WTC11 (cell line): ENCODE results near the gene PTPRN2. TPM values are rescaled to one million over a fixed set of nuclear protein-coding genes. Genes with fewer than 3 reads are reported as not detected.

Experiments
- ATAC-seq: fragments of 200-7000 bp; cut with Tn5 transposase; 2 replicates; pipeline ENCODE4 v1.10.0; 2021; ENCODE audit warnings: mild to moderate bottlenecking, moderate library complexity
- CTCF ChIA-PET: fragments of 300-600 bp; sonication (Branson Sonifier 250); formaldehyde crosslinking; loops from one replicate; lab custom pipeline; 2021; ENCODE audit warnings: antibody characterized with exemption; lab: Charles Lee
- POLR2A ChIA-PET: fragments of 350-600 bp; sonication (Branson Sonifier 250); formaldehyde crosslinking; loops from one replicate; lab custom pipeline; 2021; ENCODE audit warnings: antibody characterized with exemption; lab: Charles Lee
- DNase-seq: peaks from one replicate; pipeline ENCODE4 v3.0.0; 2021; ENCODE audit warnings: low spot score
- H3K27ac Mint-ChIP-seq: 2 replicates; pipeline ENCODE4 v1.8.0; 2021; ENCODE audit warnings: mixed read lengths
- H3K27me3 Mint-ChIP-seq: 2 replicates; pipeline ENCODE4 v1.8.0; 2021; ENCODE audit warnings: low read depth, mild to moderate bottlenecking, moderate library complexity, mixed read lengths
- H3K36me3 Mint-ChIP-seq: 2 replicates; pipeline ENCODE4 v1.8.0; 2021; ENCODE audit warnings: mixed read lengths
- H3K4me1 Mint-ChIP-seq: 2 replicates; pipeline ENCODE4 v1.8.0; 2022; ENCODE audit warnings: mixed read lengths
- H3K4me3 Mint-ChIP-seq: 2 replicates; pipeline ENCODE4 v1.8.0; 2021; ENCODE audit warnings: mild to moderate bottlenecking, moderate library complexity, mixed read lengths
- H3K9me3 Mint-ChIP-seq: 2 replicates; pipeline ENCODE4 v1.8.0; 2021; ENCODE audit warnings: mixed read lengths
- AFF4 ChIP-seq: sonication (generic); formaldehyde crosslinking; IDR thresholded peaks from 2 replicates; pipeline ENCODE4 v1.8.1; 2023; ENCODE audit warnings: mild to moderate bottlenecking, missing genetic modification reagents, borderline replicate concordance
- AR ChIP-seq: fragments of 250-450 bp; sonication (Bioruptor Pico); IDR thresholded peaks from 2 replicates; pipeline ENCODE4 v1.9.0; 2021; ENCODE audit warnings: mild to moderate bottlenecking
- ATF1 ChIP-seq: sonication (generic); formaldehyde crosslinking; IDR thresholded peaks from 2 replicates; pipeline ENCODE4 v1.8.1; 2023; ENCODE audit warnings: mild to moderate bottlenecking, moderate library complexity, missing genetic modification reagents
- CBFB ChIP-seq: sonication (generic); formaldehyde crosslinking; IDR thresholded peaks from 2 replicates; pipeline ENCODE4 v1.8.1; 2022; ENCODE audit warnings: mild to moderate bottlenecking, low read depth, missing genetic modification reagents
- KAT7 ChIP-seq: sonication (generic); formaldehyde crosslinking; IDR thresholded peaks from 2 replicates; pipeline ENCODE4 v1.8.1; 2023; ENCODE audit warnings: missing genetic modification reagents, mild to moderate bottlenecking, borderline replicate concordance
- MXD4 ChIP-seq: fragments of 250-450 bp; sonication (Bioruptor Pico); IDR thresholded peaks from 2 replicates; pipeline ENCODE4 v1.8.0; 2021; ENCODE audit warnings: mild to moderate bottlenecking, moderate library complexity, borderline replicate concordance
- NR2C2 ChIP-seq: sonication (generic); formaldehyde crosslinking; IDR thresholded peaks from 2 replicates; pipeline ENCODE4 v1.8.0; 2022; ENCODE audit warnings: mild to moderate bottlenecking, missing genetic modification reagents
- NR3C1 ChIP-seq: sonication (generic); formaldehyde crosslinking; conservative IDR thresholded peaks from 2 replicates; pipeline ENCODE4 v1.8.1; 2023; ENCODE audit warnings: low read depth, mild to moderate bottlenecking, missing genetic modification reagents
- PRDM15 ChIP-seq: sonication (generic); formaldehyde crosslinking; IDR thresholded peaks from 2 replicates; pipeline ENCODE4 v1.8.0; 2022; ENCODE audit warnings: missing genetic modification reagents
- RORB ChIP-seq: fragments of 250-450 bp; sonication (Bioruptor Pico); IDR thresholded peaks from 2 replicates; pipeline ENCODE4 v1.9.0; 2021; ENCODE audit warnings: mild to moderate bottlenecking
- SOX15 ChIP-seq: fragments of 250-450 bp; sonication (Bioruptor Pico); IDR thresholded peaks from 2 replicates; pipeline ENCODE4 v1.9.0; 2021; ENCODE audit warnings: mild to moderate bottlenecking
- ZBTB21 ChIP-seq: sonication (generic); formaldehyde crosslinking; IDR thresholded peaks from 2 replicates; pipeline ENCODE4 v1.8.1; 2023; ENCODE audit warnings: mild to moderate bottlenecking, missing genetic modification reagents, borderline replicate concordance
- ZNF121 ChIP-seq: sonication (generic); formaldehyde crosslinking; IDR thresholded peaks from 2 replicates; pipeline ENCODE4 v1.8.0; 2023; ENCODE audit warnings: missing genetic modification reagents
- ZNF138 ChIP-seq: sonication (generic); formaldehyde crosslinking; conservative IDR thresholded peaks from 2 replicates; pipeline ENCODE4 v1.8.1; 2022; ENCODE audit warnings: mild to moderate bottlenecking, moderate library complexity, missing genetic modification reagents
- ZNF317 ChIP-seq: sonication (generic); formaldehyde crosslinking; IDR thresholded peaks from 2 replicates; pipeline ENCODE4 v1.8.1; 2023; ENCODE audit warnings: low read depth, mild to moderate bottlenecking, moderate library complexity, missing genetic modification reagents, borderline replicate concordance
- ZNF416 ChIP-seq: fragments of 250-450 bp; sonication (Bioruptor Pico); IDR thresholded peaks from 2 replicates; pipeline ENCODE4 v1.9.0; 2021; ENCODE audit warnings: mild to moderate bottlenecking, inconsistent platforms
- total RNA-seq: library from RNA; stranded (reverse); gene quantifications from 3 replicates; pipeline ENCODE4 v1.2.3, GENCODE V29; 2021
- TF ChIP-seq, protein P1 (sequence below): sonication (generic); formaldehyde crosslinking; IDR thresholded peaks from 2 replicates; pipeline ENCODE4 v1.8.0; 2023; ENCODE audit warnings: mild to moderate bottlenecking, missing genetic modification reagents
- TF ChIP-seq, protein P2 (sequence below): sonication (generic); formaldehyde crosslinking; IDR thresholded peaks from 2 replicates; pipeline ENCODE4 v1.8.1; 2023; ENCODE audit warnings: mild to moderate bottlenecking, missing genetic modification reagents

The PTPRN2 gene
- total RNA-seq, 1 experiment from 2014 or later: 4.7 TPM

- ChIA-PET CTCF (no interaction called here), POLR2A (no interaction called here)
- Mint-ChIP-seq H3K4me3 (no peak overlapping the region), H3K9me3 (no peaks in the 10 kb centered on the region), H3K27me3 (peaks cover 15% of the 10 kb centered on the region), H3K4me1 (peaks cover 11% of the 10 kb centered on the region), H3K36me3 (0 out of 2 replicates have a peak, but pooled peaks cover 3% of the 10 kb centered on the region), H3K27ac (no peak overlapping the region)
- no peak for DNase-seq
- ATAC-seq: no peak
- TF ChIP-seq SOX15 (CRISPR knock-in tag): no peak
- TF ChIP-seq MXD4 (CRISPR knock-in tag): no peak
- TF ChIP-seq RORB (CRISPR knock-in tag): no peak
- TF ChIP-seq CBFB (CRISPR knock-in tag): no peak
- TF ChIP-seq KAT7 (CRISPR knock-in tag): no peak
These were observed 2.5 kb upstream of the PTPRN2 start for GRCh38 chr7:158590181-158590530.

DNA sequence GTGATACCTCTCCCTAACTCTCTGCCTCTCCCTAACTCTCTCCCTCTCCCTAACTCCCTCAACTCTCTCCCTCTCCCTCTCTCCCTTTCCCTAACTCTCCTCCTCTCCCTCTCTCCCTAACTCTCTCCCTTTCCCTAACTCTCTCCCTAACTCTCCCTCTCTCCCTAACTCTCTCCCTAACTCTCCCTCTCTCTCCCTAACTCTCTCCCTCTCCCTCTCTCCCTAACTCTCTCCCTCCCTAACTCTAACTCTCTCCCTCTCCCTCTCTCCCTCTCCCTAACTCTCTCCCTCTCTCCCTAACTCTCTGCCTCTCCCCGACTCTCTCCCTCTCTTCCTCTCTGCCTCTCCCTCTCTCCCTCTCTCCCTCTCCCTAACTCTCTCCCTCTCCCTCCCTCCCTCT, 2.0 kb upstream of the PTPRN2 start:
- H3K4me1 Mint-ChIP-seq: peaks cover 11% of the 10 kb centered on the region
- CTCF ChIA-PET: no interaction called here
- POLR2A ChIA-PET: no interaction called here
- no peak overlapping the region for H3K4me3 Mint-ChIP-seq
- TF ChIP-seq NR2C2 (no peak), NR3C1 (CRISPR knock-in tag) (no peak), PRDM15 (CRISPR knock-in tag) (no peak), ZNF317 (no peak), CBFB (CRISPR knock-in tag) (no peak), ZNF416 (CRISPR knock-in tag) (no peak), ZBTB21 (CRISPR knock-in tag) (no peak)
- TF ChIP-seq, all 79 proteins: peak for 0
- H3K27me3 Mint-ChIP-seq: peaks cover 19% of the 10 kb centered on the region
- no peak overlapping the region for H3K27ac Mint-ChIP-seq
- 0 out of 2 replicates have a peak, but pooled peaks cover 3% of the 10 kb centered on the region for H3K36me3 Mint-ChIP-seq
- DNase-seq (no peak), ATAC-seq (no peak)
- no peaks in the 10 kb centered on the region for H3K9me3 Mint-ChIP-seq

DNA sequence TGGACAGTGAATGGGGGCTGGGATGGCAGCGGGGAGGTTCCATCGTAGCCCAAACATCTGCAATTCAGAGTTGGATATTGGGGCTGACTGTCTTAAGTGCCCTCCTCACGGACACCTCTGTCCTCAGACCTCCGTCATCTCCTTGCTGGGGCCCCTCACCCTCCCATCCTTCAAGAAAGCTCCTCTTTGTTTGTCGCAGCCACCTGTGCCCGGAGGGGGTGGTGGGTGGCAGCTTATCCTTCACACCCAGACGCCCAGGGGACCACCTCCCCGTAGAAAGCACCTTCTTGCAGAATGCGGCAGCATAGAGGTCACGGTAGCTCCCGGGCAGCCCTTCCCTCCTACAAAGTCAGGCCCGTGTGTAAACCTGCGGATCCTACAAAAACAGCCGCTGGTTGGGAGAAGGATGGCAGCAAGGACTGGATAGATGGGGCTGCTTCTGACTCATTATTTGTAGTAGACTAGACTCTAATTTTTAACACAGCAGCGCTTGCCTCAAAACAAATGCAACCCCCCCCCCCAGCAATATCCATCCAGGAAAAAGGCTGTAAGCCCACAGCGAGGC, 1.3 kb upstream of the PTPRN2 start:
- Mint-ChIP-seq H3K9me3 (no peaks in the 10 kb centered on the region), H3K4me1 (peaks cover 11% of the 10 kb centered on the region), H3K27me3 (peaks cover 26% of the 10 kb centered on the region), H3K36me3 (0 out of 2 replicates have a peak, but pooled peaks cover 3% of the 10 kb centered on the region), H3K27ac (no peak overlapping the region), H3K4me3 (peak overlapping the region; percentile 65)
- CTCF ChIA-PET: no interaction called here
- ATAC-seq (no peak), DNase-seq (no peak)
- POLR2A ChIA-PET: no interaction called here
- TF ChIP-seq ZNF121 (CRISPR knock-in tag) (no peak), AFF4 (no peak), AR (CRISPR knock-in tag) (no peak), ZNF138 (no peak), ATF1 (CRISPR knock-in tag) (no peak)
- TF ChIP-seq, protein P1, sequence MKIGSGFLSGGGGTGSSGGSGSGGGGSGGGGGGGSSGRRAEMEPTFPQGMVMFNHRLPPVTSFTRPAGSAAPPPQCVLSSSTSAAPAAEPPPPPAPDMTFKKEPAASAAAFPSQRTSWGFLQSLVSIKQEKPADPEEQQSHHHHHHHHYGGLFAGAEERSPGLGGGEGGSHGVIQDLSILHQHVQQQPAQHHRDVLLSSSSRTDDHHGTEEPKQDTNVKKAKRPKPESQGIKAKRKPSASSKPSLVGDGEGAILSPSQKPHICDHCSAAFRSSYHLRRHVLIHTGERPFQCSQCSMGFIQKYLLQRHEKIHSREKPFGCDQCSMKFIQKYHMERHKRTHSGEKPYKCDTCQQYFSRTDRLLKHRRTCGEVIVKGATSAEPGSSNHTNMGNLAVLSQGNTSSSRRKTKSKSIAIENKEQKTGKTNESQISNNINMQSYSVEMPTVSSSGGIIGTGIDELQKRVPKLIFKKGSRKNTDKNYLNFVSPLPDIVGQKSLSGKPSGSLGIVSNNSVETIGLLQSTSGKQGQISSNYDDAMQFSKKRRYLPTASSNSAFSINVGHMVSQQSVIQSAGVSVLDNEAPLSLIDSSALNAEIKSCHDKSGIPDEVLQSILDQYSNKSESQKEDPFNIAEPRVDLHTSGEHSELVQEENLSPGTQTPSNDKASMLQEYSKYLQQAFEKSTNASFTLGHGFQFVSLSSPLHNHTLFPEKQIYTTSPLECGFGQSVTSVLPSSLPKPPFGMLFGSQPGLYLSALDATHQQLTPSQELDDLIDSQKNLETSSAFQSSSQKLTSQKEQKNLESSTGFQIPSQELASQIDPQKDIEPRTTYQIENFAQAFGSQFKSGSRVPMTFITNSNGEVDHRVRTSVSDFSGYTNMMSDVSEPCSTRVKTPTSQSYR (CRISPR knock-in tag): no peak
- TF ChIP-seq, protein P2, sequence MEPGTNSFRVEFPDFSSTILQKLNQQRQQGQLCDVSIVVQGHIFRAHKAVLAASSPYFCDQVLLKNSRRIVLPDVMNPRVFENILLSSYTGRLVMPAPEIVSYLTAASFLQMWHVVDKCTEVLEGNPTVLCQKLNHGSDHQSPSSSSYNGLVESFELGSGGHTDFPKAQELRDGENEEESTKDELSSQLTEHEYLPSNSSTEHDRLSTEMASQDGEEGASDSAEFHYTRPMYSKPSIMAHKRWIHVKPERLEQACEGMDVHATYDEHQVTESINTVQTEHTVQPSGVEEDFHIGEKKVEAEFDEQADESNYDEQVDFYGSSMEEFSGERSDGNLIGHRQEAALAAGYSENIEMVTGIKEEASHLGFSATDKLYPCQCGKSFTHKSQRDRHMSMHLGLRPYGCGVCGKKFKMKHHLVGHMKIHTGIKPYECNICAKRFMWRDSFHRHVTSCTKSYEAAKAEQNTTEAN (CRISPR knock-in tag): no peak
